Calu3 (cell line): Measurements from ENCODE around the gene SUPT16H. TPM values are rescaled to one million over a fixed set of nuclear protein-coding genes. Genes with fewer than 3 reads are reported as not detected.

ENCODE experiments used
- BruUV-seq: library from RNA; stranded (reverse); fragments of 400-500 nt; replicated peaks from 2 replicates; lab custom pipeline; 2021; lab: Mats Ljungman, UMichigan
- CTCF ChIA-PET: fragments of 300-600 bp; sonication (Branson Sonifier 250); formaldehyde crosslinking; loops from one replicate; lab custom pipeline; 2022; ENCODE audit warnings: antibody characterized with exemption; lab: Charles Lee
- DNase-seq: peaks from one replicate; pipeline ENCODE4 v3.0.0; 2022
- H3K27ac Mint-ChIP-seq: one replicate; pipeline ENCODE4 v1.8.0; 2022; ENCODE audit warnings: mixed read lengths; ENCODE audit not compliant: unreplicated experiment
- H3K27me3 Mint-ChIP-seq: one replicate; pipeline ENCODE4 v1.8.0; 2022; ENCODE audit warnings: mixed read lengths; ENCODE audit not compliant: unreplicated experiment
- H3K36me3 Mint-ChIP-seq: one replicate; pipeline ENCODE4 v1.8.0; 2022; ENCODE audit warnings: mild to moderate bottlenecking, moderate library complexity, mixed read lengths; ENCODE audit not compliant: insufficient read depth, unreplicated experiment
- H3K4me1 Mint-ChIP-seq: one replicate; pipeline ENCODE4 v1.8.0; 2022; ENCODE audit warnings: mild to moderate bottlenecking, low read depth, mixed read lengths; ENCODE audit not compliant: unreplicated experiment
- H3K4me3 Mint-ChIP-seq: one replicate; pipeline ENCODE4 v1.8.0; 2022; ENCODE audit warnings: mild to moderate bottlenecking, low read depth, moderate library complexity, mixed read lengths; ENCODE audit not compliant: unreplicated experiment
- H3K9me3 Mint-ChIP-seq: one replicate; pipeline ENCODE4 v1.8.0; 2022; ENCODE audit warnings: low read depth, mixed read lengths; ENCODE audit not compliant: unreplicated experiment
- intact Hi-C: fragments of 100-400 bp; cut with micrococcal nuclease; formaldehyde crosslinking; loops from one replicate; pipeline ENCODE4 v1.10.0; 2022; ENCODE audit not compliant: unreplicated experiment
- total RNA-seq: library from RNA; stranded (reverse); gene quantifications from 2 replicates; pipeline ENCODE4 v1.2.3, GENCODE V29; 2022
- TF ChIP-seq, protein P1 (sequence below): fragments of 200-600 bp; IDR thresholded peaks from one replicate; pipeline ENCODE4 v1.8.0; 2022; ENCODE audit warnings: antibody characterized with exemption; ENCODE audit not compliant: unreplicated experiment

The SUPT16H gene
- total RNA-seq, 1 experiment from 2014 or later: 81.9 TPM

DNA sequence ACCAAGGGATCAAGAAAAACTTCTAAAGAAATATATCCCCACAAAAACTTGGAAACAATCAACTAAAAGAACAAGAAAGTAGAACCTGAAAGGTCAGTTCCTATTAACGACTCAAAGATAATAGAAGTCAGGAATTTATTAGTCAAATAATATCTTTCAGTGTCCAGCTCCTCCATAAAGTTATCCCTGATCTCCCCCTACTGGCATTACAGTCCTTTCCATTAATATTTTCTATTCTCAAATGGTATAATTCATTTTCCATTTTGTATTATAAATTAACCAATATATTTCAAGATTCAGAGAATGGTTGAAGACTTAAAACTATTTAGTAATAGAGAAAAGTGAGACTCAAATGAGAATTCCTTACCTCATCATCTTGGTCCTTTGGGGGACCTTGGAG is 11.6 kb upstream of the SUPT16H start:
- H3K4me3 Mint-ChIP-seq: no peak overlapping the region
- no peak for DNase-seq
- TF ChIP-seq, protein P1, sequence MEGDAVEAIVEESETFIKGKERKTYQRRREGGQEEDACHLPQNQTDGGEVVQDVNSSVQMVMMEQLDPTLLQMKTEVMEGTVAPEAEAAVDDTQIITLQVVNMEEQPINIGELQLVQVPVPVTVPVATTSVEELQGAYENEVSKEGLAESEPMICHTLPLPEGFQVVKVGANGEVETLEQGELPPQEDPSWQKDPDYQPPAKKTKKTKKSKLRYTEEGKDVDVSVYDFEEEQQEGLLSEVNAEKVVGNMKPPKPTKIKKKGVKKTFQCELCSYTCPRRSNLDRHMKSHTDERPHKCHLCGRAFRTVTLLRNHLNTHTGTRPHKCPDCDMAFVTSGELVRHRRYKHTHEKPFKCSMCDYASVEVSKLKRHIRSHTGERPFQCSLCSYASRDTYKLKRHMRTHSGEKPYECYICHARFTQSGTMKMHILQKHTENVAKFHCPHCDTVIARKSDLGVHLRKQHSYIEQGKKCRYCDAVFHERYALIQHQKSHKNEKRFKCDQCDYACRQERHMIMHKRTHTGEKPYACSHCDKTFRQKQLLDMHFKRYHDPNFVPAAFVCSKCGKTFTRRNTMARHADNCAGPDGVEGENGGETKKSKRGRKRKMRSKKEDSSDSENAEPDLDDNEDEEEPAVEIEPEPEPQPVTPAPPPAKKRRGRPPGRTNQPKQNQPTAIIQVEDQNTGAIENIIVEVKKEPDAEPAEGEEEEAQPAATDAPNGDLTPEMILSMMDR: no peak
- no peaks in the 10 kb centered on the region for H3K27me3 Mint-ChIP-seq
- CTCF ChIA-PET: no interaction called here
- BruUV-seq: no TSS peak
- no peak overlapping the region for H3K27ac Mint-ChIP-seq
- H3K36me3 Mint-ChIP-seq: peaks cover 50% of the 10 kb centered on the region
- no peaks in the 10 kb centered on the region for H3K9me3 Mint-ChIP-seq
- no peaks in the 10 kb centered on the region for H3K4me1 Mint-ChIP-seq
- intact Hi-C loops: no loop called here

- CTCF ChIA-PET: no interaction called here
- Mint-ChIP-seq H3K27ac (no peak overlapping the region), H3K27me3 (no peaks in the 10 kb centered on the region), H3K9me3 (no peaks in the 10 kb centered on the region), H3K4me3 (no peak overlapping the region), H3K36me3 (peaks cover 41% of the 10 kb centered on the region), H3K4me1 (no peaks in the 10 kb centered on the region)
- DNase-seq: no peak
- intact Hi-C loops: no loop called here
- no TSS peak for BruUV-seq
- TF ChIP-seq, protein P1: no peak
Measured at GRCh38 chr14:21385188-21385904, 1.5 kb upstream of the SUPT16H start.

DNA sequence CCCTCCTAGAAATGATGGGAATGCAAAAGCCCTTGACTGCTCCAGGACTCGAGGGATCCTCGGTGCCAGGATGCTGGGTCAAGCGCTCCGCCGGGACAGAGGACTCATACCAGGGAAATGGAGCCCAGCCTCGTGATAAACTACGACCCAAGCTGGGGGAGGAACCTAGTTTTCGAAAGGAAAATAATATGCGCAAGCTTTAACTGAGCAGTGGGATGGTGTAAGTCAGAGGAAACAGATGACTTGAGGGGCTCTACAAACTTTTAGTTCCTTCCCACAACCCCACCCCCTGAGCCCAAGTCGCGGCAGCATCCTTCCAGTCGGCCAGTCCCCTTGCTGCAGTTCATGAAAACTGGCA is 654 bp upstream of the SUPT16H start:
- CTCF ChIA-PET: interaction anchor here (0.7 kb wide), 1 partner anchor 27 kb away, joined by 3 read pairs; no protein-coding TSS in a partner anchor
- Mint-ChIP-seq H3K27me3 (no peaks in the 10 kb centered on the region), H3K36me3 (peaks cover 41% of the 10 kb centered on the region), H3K4me3 (peak overlapping the region; percentile 89), H3K4me1 (no peaks in the 10 kb centered on the region), H3K9me3 (no peaks in the 10 kb centered on the region), H3K27ac (peak overlapping the region; percentile 94)
- no TSS peak for BruUV-seq
- DNase-seq: no peak
- intact Hi-C loops: loop anchor here (5.0 kb wide), 1 partner anchor 117 kb away; the partner anchor contains the start of gene HNRNPC
- TF ChIP-seq, protein P1: no peak

DNA sequence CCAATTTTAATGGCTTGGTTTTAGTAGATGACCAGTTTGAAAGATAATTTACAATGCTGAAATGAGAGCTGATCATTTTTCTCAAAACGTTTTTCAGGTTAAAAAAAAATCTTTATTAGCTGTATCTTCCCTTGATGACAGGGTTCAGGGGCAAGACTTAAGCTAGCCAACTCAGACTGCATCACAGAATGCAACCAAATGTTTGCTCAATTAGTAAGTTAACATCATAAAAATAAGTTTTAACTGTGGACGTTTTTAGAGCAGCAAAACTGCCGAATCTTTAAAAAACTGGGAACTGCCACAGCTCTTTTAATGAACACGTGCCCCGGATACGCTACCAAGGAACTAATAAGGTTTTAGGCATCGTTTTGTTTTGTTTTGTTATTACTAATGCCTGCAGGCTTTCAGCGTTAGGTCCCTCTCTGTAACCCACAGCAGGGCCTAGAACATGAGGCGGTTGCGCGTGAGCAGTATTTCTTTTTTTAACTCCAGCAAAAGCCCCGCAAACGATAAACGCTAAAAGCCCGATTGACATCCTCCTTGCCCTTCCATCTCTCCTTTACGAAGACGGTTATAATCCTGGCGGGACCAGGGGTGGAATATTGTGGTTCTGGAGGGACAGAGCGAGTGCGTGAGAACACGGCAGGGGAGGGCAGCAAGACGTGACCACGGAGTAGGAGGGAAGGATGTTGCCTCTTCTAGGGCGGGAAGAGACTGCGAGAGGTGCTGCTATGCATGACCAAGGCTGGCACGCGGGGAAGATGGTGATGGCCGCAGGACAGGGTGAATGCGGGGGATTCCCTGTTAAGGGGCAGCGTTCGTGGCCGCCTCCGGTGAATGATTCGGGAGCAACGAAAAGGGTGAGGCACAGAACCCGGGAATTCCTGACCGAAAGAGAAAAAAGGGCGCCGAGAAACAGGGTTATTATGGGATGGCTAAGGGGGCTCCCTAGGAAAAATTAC is 652 bp downstream of the SUPT16H start:
- Mint-ChIP-seq H3K27me3 (no peaks in the 10 kb centered on the region), H3K27ac (peak overlapping the region; percentile 94), H3K4me1 (no peaks in the 10 kb centered on the region), H3K4me3 (peak overlapping the region; percentile 89), H3K9me3 (no peaks in the 10 kb centered on the region), H3K36me3 (peaks cover 30% of the 10 kb centered on the region)
- intact Hi-C loops: loop anchor here (5.0 kb wide), 1 partner anchor 116 kb away; the partner anchor contains the start of gene HNRNPC
- peak; percentile 32 for DNase-seq
- CTCF ChIA-PET: no interaction called here
- TSS peak; percentile 63 for BruUV-seq
- TF ChIP-seq, protein P1: no peak
